ENCODE measurements around the gene FANCC.

Gene FANCC

DNA sequence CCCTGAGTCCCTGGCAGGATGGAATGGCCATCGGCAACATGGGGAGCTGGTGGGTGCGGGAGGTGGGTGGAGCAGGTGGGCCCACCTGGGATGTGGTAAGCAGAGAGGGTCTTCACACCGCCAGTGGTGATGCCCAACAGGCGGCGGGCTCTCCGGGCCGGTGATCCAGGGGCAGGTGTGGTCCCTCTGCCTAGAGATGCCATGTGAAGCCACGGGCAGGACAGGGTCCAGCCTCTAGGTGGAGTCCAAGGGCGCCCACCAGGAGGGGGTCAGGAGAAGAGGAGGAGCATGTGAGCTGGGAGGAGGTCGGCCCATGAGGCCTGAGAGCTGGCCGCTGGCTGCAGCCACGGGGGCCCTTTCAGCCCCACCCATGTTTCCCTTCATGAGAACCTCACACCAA lies 221.1 kb downstream of the FANCC start:
- H3K27me3 ChIP-seq (ENCODE audit: control insufficient read depth, insufficient read depth, low read length), result no peaks in the 10 kb centered on the region
- H3K4me1 ChIP-seq (ENCODE audit: control insufficient read depth, insufficient read depth, low read length), result peaks cover 2% of the 10 kb centered on the region; the same call in 1 of the 2 replicates
- no peak for DNase-seq (ENCODE audit: low read depth, low spot score)
- H3K27ac ChIP-seq (ENCODE audit: low read length), result no peak overlapping the region
- no peaks in the 10 kb centered on the region for H3K9me3 ChIP-seq (ENCODE audit: control insufficient read depth, insufficient read depth, low read length)
- no peak overlapping the region for H3K4me3 ChIP-seq (ENCODE audit: low read length)
- WGBS (ENCODE audit: insufficient coverage, insufficient read length), result no CpG with 5 or more reads among the region's 12 CpGs
- no peaks in the 10 kb centered on the region for H3K36me3 ChIP-seq (ENCODE audit: control insufficient read depth, insufficient read depth, low read length)

DNA sequence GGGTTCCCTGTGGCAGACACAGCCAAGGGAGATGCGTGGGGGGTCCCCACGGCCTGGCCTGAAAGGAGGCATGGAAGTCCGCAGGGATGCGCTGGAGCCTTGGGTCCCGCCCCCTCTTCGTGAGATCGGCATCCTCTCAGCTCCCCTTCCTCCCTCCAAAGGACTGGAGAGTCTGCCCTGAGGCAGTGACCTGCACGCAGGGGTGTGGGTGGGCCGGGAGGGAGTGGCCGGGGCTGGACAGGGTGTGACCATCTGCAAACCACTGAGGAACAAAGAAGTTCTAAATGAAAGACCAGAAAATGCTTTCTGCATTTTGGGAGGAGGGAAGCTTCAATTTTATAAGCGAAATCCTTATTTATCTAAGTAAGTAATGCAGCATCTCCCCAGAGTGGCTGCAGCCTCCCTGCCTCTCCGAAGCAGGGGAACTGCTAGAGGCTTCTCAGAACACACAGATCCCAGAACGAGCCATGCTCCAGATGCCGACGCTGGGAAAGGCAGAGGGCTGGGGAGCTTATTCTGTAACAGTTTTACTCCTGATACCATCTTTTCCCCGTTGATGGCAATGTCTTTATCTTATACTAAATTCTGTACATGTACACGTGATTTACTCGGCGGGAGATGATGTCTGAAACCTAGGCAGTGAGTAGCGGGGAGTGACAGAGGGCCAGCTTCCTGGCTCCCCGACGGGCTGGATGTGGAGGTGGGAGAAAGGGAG lies 221.7 kb downstream of the FANCC start:
- WGBS (ENCODE audit: insufficient coverage, insufficient read length), result no CpG with 5 or more reads among the region's 22 CpGs
- H3K27ac ChIP-seq (ENCODE audit: low read length), result no peak overlapping the region
- DNase-seq (ENCODE audit: low read depth, low spot score), result no peak
- peaks cover 2% of the 10 kb centered on the region; the same call in 1 of the 2 replicates for H3K4me1 ChIP-seq (ENCODE audit: control insufficient read depth, insufficient read depth, low read length)
- no peaks in the 10 kb centered on the region for H3K36me3 ChIP-seq (ENCODE audit: control insufficient read depth, insufficient read depth, low read length)
- no peaks in the 10 kb centered on the region for H3K9me3 ChIP-seq (ENCODE audit: control insufficient read depth, insufficient read depth, low read length)
- no peaks in the 10 kb centered on the region for H3K27me3 ChIP-seq (ENCODE audit: control insufficient read depth, insufficient read depth, low read length)
- H3K4me3 ChIP-seq (ENCODE audit: low read length), result no peak overlapping the region

DNA sequence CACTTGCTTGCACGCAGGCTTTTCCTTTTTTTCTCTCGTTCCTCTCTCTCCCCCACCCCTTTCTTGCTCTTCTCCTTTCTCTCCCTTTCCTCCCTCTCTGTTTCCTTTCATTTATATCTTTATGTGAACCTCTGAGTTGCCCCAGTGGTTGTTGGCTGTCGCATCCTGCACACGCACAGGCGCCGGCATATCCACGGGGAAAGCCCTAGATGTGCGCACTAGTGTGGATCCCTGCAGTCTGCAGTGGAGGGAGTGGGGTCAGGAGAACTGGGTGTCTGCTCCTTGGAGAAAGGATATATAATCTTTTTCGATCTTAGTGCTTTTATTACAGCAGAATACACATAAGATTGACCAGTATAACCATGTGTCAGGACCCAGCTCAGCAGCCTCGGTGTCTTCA lies 223.5 kb downstream of the FANCC start:
- no peak overlapping the region for H3K4me3 ChIP-seq (ENCODE audit: low read length)
- DNase-seq (ENCODE audit: low read depth, low spot score), result no peak
- H3K27ac ChIP-seq (ENCODE audit: low read length), result no peak overlapping the region
- H3K27me3 ChIP-seq (ENCODE audit: control insufficient read depth, insufficient read depth, low read length), result no peaks in the 10 kb centered on the region
- no peaks in the 10 kb centered on the region for H3K36me3 ChIP-seq (ENCODE audit: control insufficient read depth, insufficient read depth, low read length)
- WGBS (ENCODE audit: insufficient coverage, insufficient read length), result no CpG with 5 or more reads among the region's 10 CpGs
- H3K9me3 ChIP-seq (ENCODE audit: control insufficient read depth, insufficient read depth, low read length), result no peaks in the 10 kb centered on the region
- peaks cover 2% of the 10 kb centered on the region; the same call in 1 of the 2 replicates for H3K4me1 ChIP-seq (ENCODE audit: control insufficient read depth, insufficient read depth, low read length)

DNA sequence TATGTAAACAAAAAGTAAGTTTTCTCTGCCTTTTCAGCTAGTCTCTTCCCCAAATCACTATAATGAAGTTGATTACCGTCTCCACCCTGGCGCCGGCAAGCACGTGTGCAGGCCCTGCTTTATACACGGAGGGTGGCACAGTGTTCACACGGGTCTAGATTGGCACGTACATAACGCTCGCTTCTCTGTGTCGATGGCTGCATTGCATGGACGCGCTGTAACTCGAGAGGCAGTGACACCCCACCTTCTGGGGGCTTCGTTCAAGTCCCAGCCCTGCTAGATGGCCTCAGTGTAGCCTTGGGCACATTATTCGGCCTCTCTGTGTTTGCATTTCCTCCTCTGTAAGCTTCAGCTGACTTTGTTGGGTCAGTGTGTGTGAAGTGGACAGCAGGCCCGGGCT lies 223.9 kb downstream of the FANCC start:
- H3K4me3 ChIP-seq (ENCODE audit: low read length), result no peak overlapping the region
- peaks cover 2% of the 10 kb centered on the region; the same call in 1 of the 2 replicates for H3K4me1 ChIP-seq (ENCODE audit: control insufficient read depth, insufficient read depth, low read length)
- WGBS (ENCODE audit: insufficient coverage, insufficient read length), result no CpG with 5 or more reads among the region's 16 CpGs

DNA sequence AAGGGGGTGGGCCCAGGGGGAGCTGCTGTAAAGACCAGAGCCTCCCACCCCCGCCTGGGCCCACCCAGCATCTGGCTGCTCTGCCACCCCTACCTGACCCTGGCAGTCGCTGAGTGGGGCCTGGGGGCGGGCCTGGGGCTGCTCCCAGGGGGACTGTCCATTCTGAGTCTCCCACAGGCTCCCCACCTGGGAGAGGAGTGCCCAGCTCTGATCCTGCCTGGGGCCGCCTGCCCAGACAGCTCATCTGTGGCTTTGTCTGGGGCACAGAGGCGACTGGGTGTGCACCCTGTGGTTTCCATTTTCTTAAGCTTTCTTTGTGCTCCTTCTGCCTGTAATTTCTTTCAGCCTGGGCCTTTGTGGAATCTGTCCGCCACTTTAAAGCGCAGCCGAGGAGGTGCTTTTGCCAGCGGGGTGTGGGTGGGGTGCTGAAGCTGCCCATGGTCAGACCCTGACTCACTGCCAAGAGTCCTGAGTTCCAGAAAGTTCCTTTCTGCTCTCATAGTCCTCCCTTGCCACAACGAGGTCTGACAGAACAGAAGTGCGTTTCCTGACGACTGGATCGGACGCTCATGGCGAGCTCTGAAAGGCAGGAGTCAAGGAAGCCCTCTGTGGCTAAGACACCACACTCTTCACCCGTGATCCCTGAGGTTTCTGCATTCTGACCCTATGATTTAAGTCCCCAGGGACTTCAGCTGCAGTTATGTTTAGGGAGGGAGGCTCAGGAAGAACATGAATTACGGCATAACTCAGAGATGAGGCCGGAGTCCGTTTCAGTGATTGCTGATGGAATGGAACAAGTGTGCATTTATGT lies 225.0 kb downstream of the FANCC start:
- Histone ChIP-seq H3K27ac (ENCODE audit: low read length) (no peak overlapping the region), H3K27me3 (ENCODE audit: control insufficient read depth, insufficient read depth, low read length) (no peaks in the 10 kb centered on the region), H3K4me3 (ENCODE audit: low read length) (no peak overlapping the region), H3K4me1 (ENCODE audit: control insufficient read depth, insufficient read depth, low read length) (peaks cover 2% of the 10 kb centered on the region; the same call in 1 of the 2 replicates), H3K36me3 (ENCODE audit: control insufficient read depth, insufficient read depth, low read length) (no peaks in the 10 kb centered on the region), H3K9me3 (ENCODE audit: control insufficient read depth, insufficient read depth, low read length) (no peaks in the 10 kb centered on the region)
- DNase-seq (ENCODE audit: low read depth, low spot score), result no peak
- WGBS (ENCODE audit: insufficient coverage, insufficient read length), result no CpG with 5 or more reads among the region's 19 CpGs

More for the DNA sequence above, 223.9 kb downstream of the FANCC start:
- no peak for DNase-seq (ENCODE audit: low read depth, low spot score)
- Histone ChIP-seq H3K9me3 (ENCODE audit: control insufficient read depth, insufficient read depth, low read length) (no peaks in the 10 kb centered on the region), H3K27me3 (ENCODE audit: control insufficient read depth, insufficient read depth, low read length) (no peaks in the 10 kb centered on the region), H3K36me3 (ENCODE audit: control insufficient read depth, insufficient read depth, low read length) (no peaks in the 10 kb centered on the region), H3K27ac (ENCODE audit: low read length) (no peak overlapping the region)

DNA sequence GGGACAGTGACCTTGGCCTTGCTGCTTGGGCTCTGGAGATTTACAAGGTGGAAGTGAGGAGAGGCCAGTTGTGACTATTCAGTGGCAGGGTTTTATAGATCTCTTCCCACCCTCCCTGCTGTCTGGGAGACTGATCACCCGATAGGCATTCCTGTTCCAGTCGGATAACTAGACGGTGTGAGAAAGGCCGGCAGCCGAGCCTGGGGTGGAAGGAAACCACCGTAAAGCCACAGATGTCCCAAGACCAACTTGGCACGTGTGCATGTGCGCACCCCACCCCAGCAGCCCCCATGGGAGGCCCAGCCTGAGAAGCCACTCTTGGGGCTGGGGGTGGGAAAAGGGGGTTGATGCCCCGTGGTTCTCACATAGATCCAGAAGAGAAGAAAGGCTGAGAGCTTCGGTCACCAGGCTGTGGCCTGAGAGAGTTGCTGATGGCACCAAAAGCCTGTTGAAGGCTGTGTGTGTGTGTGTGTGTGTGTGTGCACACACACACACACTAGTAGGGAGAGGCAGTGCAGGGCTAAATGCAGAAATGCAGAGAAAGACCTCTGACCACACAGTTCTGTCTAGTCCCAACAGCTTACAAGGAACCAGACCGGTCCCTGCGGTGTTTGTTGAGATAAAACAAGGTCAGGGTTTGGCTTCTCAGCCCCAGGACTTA lies 225.8 kb downstream of the FANCC start:
- Histone ChIP-seq H3K27ac (ENCODE audit: low read length) (no peak overlapping the region), H3K27me3 (ENCODE audit: control insufficient read depth, insufficient read depth, low read length) (no peaks in the 10 kb centered on the region), H3K4me1 (ENCODE audit: control insufficient read depth, insufficient read depth, low read length) (peaks cover 2% of the 10 kb centered on the region; the same call in 1 of the 2 replicates), H3K4me3 (ENCODE audit: low read length) (no peak overlapping the region), H3K36me3 (ENCODE audit: control insufficient read depth, insufficient read depth, low read length) (no peaks in the 10 kb centered on the region), H3K9me3 (ENCODE audit: control insufficient read depth, insufficient read depth, low read length) (no peaks in the 10 kb centered on the region)
- DNase-seq (ENCODE audit: low read depth, low spot score), result no peak
- WGBS (ENCODE audit: insufficient coverage, insufficient read length), result no CpG with 5 or more reads among the region's 12 CpGs

DNA sequence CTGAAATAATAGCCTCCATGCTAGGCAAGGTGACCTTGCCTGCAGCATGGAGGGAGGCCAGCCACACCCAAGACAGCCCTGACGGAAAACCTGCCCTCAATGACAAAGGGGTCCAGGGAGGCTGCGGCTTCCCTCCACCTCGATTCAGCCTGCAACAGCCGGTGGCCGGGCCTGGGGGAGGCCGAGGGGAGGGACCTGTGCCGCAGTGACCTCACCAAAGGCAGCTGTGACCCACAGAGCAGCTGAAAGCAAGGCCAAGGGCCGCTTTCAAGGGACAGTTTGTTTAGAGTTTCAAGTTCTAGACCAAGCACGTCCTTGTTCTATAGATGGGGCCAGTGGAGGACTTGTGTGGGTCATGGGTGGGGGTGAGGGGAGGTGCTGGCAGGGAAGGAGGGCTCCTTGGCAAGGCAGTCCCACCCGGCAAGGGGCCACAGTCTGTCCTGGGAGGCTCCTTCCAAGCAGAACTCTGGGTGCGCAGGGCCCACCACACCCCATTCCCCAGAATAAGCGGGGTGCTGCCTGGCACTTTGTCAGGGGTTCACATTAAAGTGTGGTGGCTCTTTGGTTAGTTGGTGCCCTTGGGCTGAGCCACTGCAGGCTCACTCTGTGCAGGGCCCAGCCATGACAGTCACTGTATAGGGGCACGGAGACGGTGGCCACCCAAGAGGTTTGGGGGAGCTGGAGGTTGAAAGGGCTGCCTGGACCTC lies 226.5 kb downstream of the FANCC start:
- H3K27me3 ChIP-seq (ENCODE audit: control insufficient read depth, insufficient read depth, low read length), result no peaks in the 10 kb centered on the region
- H3K36me3 ChIP-seq (ENCODE audit: control insufficient read depth, insufficient read depth, low read length), result no peaks in the 10 kb centered on the region
- no peak overlapping the region for H3K4me3 ChIP-seq (ENCODE audit: low read length)
- no CpG with 5 or more reads among the region's 14 CpGs for WGBS (ENCODE audit: insufficient coverage, insufficient read length)
- peaks cover 2% of the 10 kb centered on the region; the same call in 1 of the 2 replicates for H3K4me1 ChIP-seq (ENCODE audit: control insufficient read depth, insufficient read depth, low read length)
- no peak overlapping the region for H3K27ac ChIP-seq (ENCODE audit: low read length)
- H3K9me3 ChIP-seq (ENCODE audit: control insufficient read depth, insufficient read depth, low read length), result no peaks in the 10 kb centered on the region
- no peak for DNase-seq (ENCODE audit: low read depth, low spot score)

DNA sequence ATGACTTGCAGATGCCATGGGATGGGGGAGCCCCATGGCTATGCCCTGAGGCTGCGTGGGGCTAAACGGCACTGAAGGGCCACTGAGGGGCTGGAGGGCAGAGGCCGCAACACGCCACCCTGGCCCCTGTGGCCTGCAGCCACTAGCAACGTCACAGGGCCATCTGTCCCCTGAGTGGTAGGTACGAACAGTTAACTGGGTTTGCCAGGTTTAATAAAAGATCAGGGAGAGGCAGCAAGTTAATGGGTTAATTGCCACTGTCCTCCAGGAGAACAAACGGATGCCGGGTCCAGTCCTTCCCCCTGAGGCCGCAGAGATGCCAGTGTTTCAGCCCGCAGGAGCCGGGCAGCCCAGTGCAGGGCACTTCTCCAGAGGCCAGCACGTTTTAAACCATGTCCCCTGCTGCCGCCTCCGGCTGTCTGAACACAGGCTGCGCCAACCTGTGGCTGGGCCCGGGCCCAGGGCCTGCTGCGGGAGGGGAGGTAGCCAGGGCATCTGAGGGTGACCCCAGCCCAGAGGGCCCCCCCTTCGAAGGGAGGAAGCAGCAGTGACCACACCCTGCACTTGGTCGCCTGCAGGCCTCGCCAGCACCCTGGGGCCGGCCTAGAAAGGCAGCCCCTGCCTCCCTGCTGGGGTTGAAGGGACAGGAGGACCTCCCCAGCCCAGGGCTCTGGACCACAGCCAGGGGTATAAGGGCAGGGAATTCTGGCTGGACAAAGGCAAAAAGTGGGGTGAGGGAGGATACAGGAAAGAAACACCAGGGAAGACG lies 227.3 kb downstream of the FANCC start:
- DNase-seq (ENCODE audit: low read depth, low spot score), result no peak
- Histone ChIP-seq H3K9me3 (ENCODE audit: control insufficient read depth, insufficient read depth, low read length) (no peaks in the 10 kb centered on the region), H3K4me3 (ENCODE audit: low read length) (no peak overlapping the region), H3K27me3 (ENCODE audit: control insufficient read depth, insufficient read depth, low read length) (no peaks in the 10 kb centered on the region), H3K4me1 (ENCODE audit: control insufficient read depth, insufficient read depth, low read length) (peaks cover 2% of the 10 kb centered on the region; the same call in 1 of the 2 replicates), H3K36me3 (ENCODE audit: control insufficient read depth, insufficient read depth, low read length) (no peaks in the 10 kb centered on the region), H3K27ac (ENCODE audit: low read length) (no peak overlapping the region)
- WGBS (ENCODE audit: insufficient coverage, insufficient read length), result no CpG with 5 or more reads among the region's 22 CpGs

DNA sequence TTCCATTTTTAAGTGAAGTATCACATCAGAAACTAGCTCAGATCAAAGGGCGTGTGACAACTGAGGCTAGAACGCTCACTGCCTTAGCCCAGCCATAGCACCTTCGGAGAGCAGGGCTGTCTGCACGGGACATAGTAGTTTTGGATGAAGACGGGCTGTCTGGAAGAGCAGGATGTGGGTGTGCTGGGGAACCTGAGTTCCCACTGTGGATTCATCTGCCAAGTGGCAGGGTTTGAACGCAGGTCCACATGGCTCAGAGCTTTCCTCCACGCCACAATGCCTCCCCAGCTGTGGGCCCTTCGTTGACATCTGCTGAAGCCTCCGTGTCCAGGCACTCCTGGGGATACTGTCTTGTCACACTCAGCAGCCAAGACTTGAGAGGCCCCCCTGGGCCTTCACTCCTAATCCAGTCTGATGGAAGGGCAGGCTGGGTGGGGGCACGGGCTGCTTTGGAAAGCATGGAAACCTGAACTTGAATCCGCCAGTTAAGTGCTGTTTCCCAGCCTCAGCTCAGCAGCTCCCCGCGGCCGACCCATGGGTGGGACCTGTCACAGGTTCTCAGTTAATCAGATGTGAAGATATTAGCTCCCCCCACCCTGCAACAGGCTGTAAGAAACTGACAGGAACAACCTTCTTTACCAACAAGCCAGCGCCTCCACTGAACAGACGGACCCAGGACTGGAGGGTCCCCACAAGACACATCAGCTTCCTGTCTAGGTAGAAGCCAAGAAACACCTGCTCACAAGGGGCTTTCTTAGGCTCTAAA lies 228.1 kb downstream of the FANCC start:
- no peak overlapping the region for H3K4me3 ChIP-seq (ENCODE audit: low read length)
- H3K27me3 ChIP-seq (ENCODE audit: control insufficient read depth, insufficient read depth, low read length), result no peaks in the 10 kb centered on the region
- no peaks in the 10 kb centered on the region for H3K36me3 ChIP-seq (ENCODE audit: control insufficient read depth, insufficient read depth, low read length)
- H3K27ac ChIP-seq (ENCODE audit: low read length), result no peak overlapping the region
- H3K4me1 ChIP-seq (ENCODE audit: control insufficient read depth, insufficient read depth, low read length), result peaks cover 2% of the 10 kb centered on the region; the same call in 1 of the 2 replicates
- no peaks in the 10 kb centered on the region for H3K9me3 ChIP-seq (ENCODE audit: control insufficient read depth, insufficient read depth, low read length)
- no CpG with 5 or more reads among the region's 16 CpGs for WGBS (ENCODE audit: insufficient coverage, insufficient read length)
- no peak for DNase-seq (ENCODE audit: low read depth, low spot score)
